Upper lobe of right lung (tissue), 1 donor: Measurements from ENCODE around the gene TMEM50B. TPM values are rescaled to one million over a fixed set of nuclear protein-coding genes. Genes with fewer than 3 reads are reported as not detected.
"Not testable (repeated sequence)": the region's sequence is repeated elsewhere in the genome, so short reads cannot be mapped to it uniquely, and the experiment has no call there.

Source experiments
- ATAC-seq: fragments of 200-7000 bp; cut with Tn5 transposase; one replicate; pipeline ENCODE4 v1.9.1; 2020; ENCODE audit warnings: mild to moderate bottlenecking, moderate library complexity
- DNase-seq: peaks from one replicate; pipeline ENCODE4 v3.0.0-alpha.2; 2020
- H3K27ac ChIP-seq: fragments of 200-600 bp; one replicate; pipeline ENCODE4 v1.8.0; 2022
- H3K27me3 ChIP-seq: fragments of 200-600 bp; one replicate; pipeline ENCODE4 v1.8.0; 2022; ENCODE audit warnings: mild to moderate bottlenecking
- H3K36me3 ChIP-seq: fragments of 200-600 bp; one replicate; pipeline ENCODE4 v1.8.0; 2022
- H3K4me1 ChIP-seq: fragments of 200-600 bp; one replicate; pipeline ENCODE4 v1.8.0; 2022
- H3K4me3 ChIP-seq: fragments of 200-600 bp; one replicate; pipeline ENCODE4 v1.8.0; 2022; ENCODE audit warnings: mild to moderate bottlenecking
- H3K9me3 ChIP-seq: fragments of 200-600 bp; one replicate; pipeline ENCODE4 v1.8.0; 2022
- CTCF ChIP-seq: fragments of 200-600 bp; IDR thresholded peaks from one replicate; pipeline ENCODE4 v1.8.0; 2022; ENCODE audit warnings: antibody characterized with exemption
- intact Hi-C: fragments of 100-400 bp; cut with DNase I; formaldehyde crosslinking; loops from one replicate; pipeline ENCODE4 v1.11.0; 2022
- total RNA-seq: library from RNA; stranded (reverse); fragmentation: NEBNext Ultra II Directional; extraction: Animal tissue kit (Norgen Biotek cat#: 25700); gene quantifications from one replicate; pipeline ENCODE4 v1.2.1, GENCODE V29; 2021
- donor health status: DM: no; HTN: yes; CAD: no; lungs with severe emphysema.

The TMEM50B gene
- total RNA-seq, 1 donor from 2014 or later = 73.2 TPM

GRCh38 chr21:33512481-33512880, 32.7 kb upstream of the TMEM50B start:
- peaks cover 84% of the 10 kb centered on the region for H3K36me3 ChIP-seq
- intact Hi-C loops = no loop called here
- peaks cover 12% of the 10 kb centered on the region for H3K4me1 ChIP-seq
- ATAC-seq (no peak), DNase-seq (no peak)
- no peak overlapping the region for H3K4me3 ChIP-seq
- H3K27ac ChIP-seq = no peak overlapping the region
- TF ChIP-seq CTCF = no peak
- no peaks in the 10 kb centered on the region for H3K9me3 ChIP-seq
- H3K27me3 ChIP-seq = no peaks in the 10 kb centered on the region

- no peaks in the 10 kb centered on the region for H3K9me3 ChIP-seq
- intact Hi-C loops = no loop called here
- DNase-seq = no peak
- no peak overlapping the region for H3K27ac ChIP-seq
- no peaks in the 10 kb centered on the region for H3K27me3 ChIP-seq
- H3K4me3 ChIP-seq = no peak overlapping the region
- no peak for TF ChIP-seq CTCF
- peaks cover 77% of the 10 kb centered on the region for H3K36me3 ChIP-seq
- no peak for ATAC-seq
- H3K4me1 ChIP-seq = peaks cover 12% of the 10 kb centered on the region
Measured at GRCh38 chr21:33511639-33512038, 31.9 kb upstream of the TMEM50B start.

GRCh38 chr21:33510826-33511225, 31.1 kb upstream of the TMEM50B start:
- peaks cover 12% of the 10 kb centered on the region for H3K4me1 ChIP-seq
- no peak for ATAC-seq
- intact Hi-C loops = no loop called here
- H3K4me3 ChIP-seq = no peak overlapping the region
- TF ChIP-seq CTCF = no peak
- H3K27me3 ChIP-seq = no peaks in the 10 kb centered on the region
- no peak overlapping the region for H3K27ac ChIP-seq
- no peak for DNase-seq
- H3K36me3 ChIP-seq = peaks cover 77% of the 10 kb centered on the region
- no peaks in the 10 kb centered on the region for H3K9me3 ChIP-seq

GRCh38 chr21:33507003-33507402, 27.2 kb upstream of the TMEM50B start:
- H3K4me3 ChIP-seq, DNase-seq, H3K4me1 ChIP-seq, ATAC-seq, intact Hi-C loops, H3K27me3 ChIP-seq, H3K9me3 ChIP-seq, H3K27ac ChIP-seq: not testable (repeated sequence)
- peaks cover 77% of the 10 kb centered on the region for H3K36me3 ChIP-seq

GRCh38 chr21:33505833-33506232, 26.1 kb upstream of the TMEM50B start:
- no peak for ATAC-seq
- peaks cover 66% of the 10 kb centered on the region for H3K36me3 ChIP-seq
- no peak overlapping the region for H3K4me3 ChIP-seq
- H3K4me1 ChIP-seq = no peaks in the 10 kb centered on the region
- H3K27me3 ChIP-seq = no peaks in the 10 kb centered on the region
- intact Hi-C loops = no loop called here
- TF ChIP-seq CTCF = no peak
- H3K27ac ChIP-seq = no peak overlapping the region
- no peak for DNase-seq
- no peaks in the 10 kb centered on the region for H3K9me3 ChIP-seq

GRCh38 chr21:33496345-33496744, 16.6 kb upstream of the TMEM50B start:
- no peak for ATAC-seq
- no peak for DNase-seq
- intact Hi-C loops = no loop called here
- no peak overlapping the region for H3K27ac ChIP-seq
- no peaks in the 10 kb centered on the region for H3K4me1 ChIP-seq
- H3K9me3 ChIP-seq = no peaks in the 10 kb centered on the region
- TF ChIP-seq CTCF = no peak
- H3K36me3 ChIP-seq = no peaks in the 10 kb centered on the region
- H3K4me3 ChIP-seq = no peak overlapping the region
- no peaks in the 10 kb centered on the region for H3K27me3 ChIP-seq
